GDM1 (cell line): ENCODE data around the gene NACC2.
"Not testable (repeated sequence)": the region's sequence is repeated elsewhere in the genome, so short reads cannot be mapped to it uniquely, and the experiment has no call there.

ENCODE experiments used
- DNase-seq: peaks from one replicate; lab custom pipeline; 2025; lab: John Stamatoyannopoulos, UW

NACC2 gene

GRCh38 chr9:136045595-136046553 lies 49.2 kb downstream of the NACC2 start:
- no peak for DNase-seq

- no peak for DNase-seq
Observed at GRCh38 chr9:136044971-136045594, 50.0 kb downstream of the NACC2 start.

- DNase-seq: no peak
Observed at GRCh38 chr9:136044207-136044970, 50.7 kb downstream of the NACC2 start.

- no peak for DNase-seq
Observed at GRCh38 chr9:136043441-136043991, 51.6 kb downstream of the NACC2 start.

GRCh38 chr9:136042541-136042940 lies 52.5 kb downstream of the NACC2 start:
- DNase-seq: no peak

GRCh38 chr9:136040848-136041247 lies 54.2 kb downstream of the NACC2 start:
- DNase-seq: not testable (repeated sequence)

- no peak for DNase-seq
Observed at GRCh38 chr9:136039488-136039887, 55.6 kb downstream of the NACC2 start.

GRCh38 chr9:136036848-136037247 lies 58.2 kb downstream of the NACC2 start:
- DNase-seq: no peak

- no peak for DNase-seq
Observed at GRCh38 chr9:136036050-136036449, 59.0 kb downstream of the NACC2 start.

GRCh38 chr9:136031741-136032730 lies 63.1 kb downstream of the NACC2 start:
- no peak for DNase-seq

GRCh38 chr9:136031094-136031493 lies 64.0 kb downstream of the NACC2 start:
- no peak for DNase-seq

- DNase-seq: no peak
Observed at GRCh38 chr9:136029556-136029955, 65.5 kb downstream of the NACC2 start.

GRCh38 chr9:136028760-136029470 lies 66.2 kb downstream of the NACC2 start:
- no peak for DNase-seq

- DNase-seq: not testable (repeated sequence)
Observed at GRCh38 chr9:136026943-136027289, 68.2 kb downstream of the NACC2 start.

- no peak for DNase-seq
Observed at GRCh38 chr9:136026266-136026942, 68.7 kb downstream of the NACC2 start.

GRCh38 chr9:136025481-136025880 lies 69.6 kb downstream of the NACC2 start:
- DNase-seq: no peak

GRCh38 chr9:136024696-136025316 lies 70.3 kb downstream of the NACC2 start:
- DNase-seq: no peak

GRCh38 chr9:136024286-136024685 lies 70.8 kb downstream of the NACC2 start:
- DNase-seq: no peak
